NCI-H2227 treated with DMSO at 0.1 percent for 48 hours (cell line): Measurements from ENCODE around the gene CRLF2.
"Not testable (repeated sequence)": the region's sequence is repeated elsewhere in the genome, so short reads cannot be mapped to it uniquely, and the experiment has no call there.

Source experiments
- DNase-seq: peaks from one replicate; lab custom pipeline; 2025; lab: John Stamatoyannopoulos, UW

Gene CRLF2

GRCh38 chrX:1215123-1215823 lies 2.8 kb upstream of the CRLF2 start:
- no peak for DNase-seq

GRCh38 chrX:1213971-1214370 lies 1.5 kb upstream of the CRLF2 start:
- DNase-seq = no peak

DNA sequence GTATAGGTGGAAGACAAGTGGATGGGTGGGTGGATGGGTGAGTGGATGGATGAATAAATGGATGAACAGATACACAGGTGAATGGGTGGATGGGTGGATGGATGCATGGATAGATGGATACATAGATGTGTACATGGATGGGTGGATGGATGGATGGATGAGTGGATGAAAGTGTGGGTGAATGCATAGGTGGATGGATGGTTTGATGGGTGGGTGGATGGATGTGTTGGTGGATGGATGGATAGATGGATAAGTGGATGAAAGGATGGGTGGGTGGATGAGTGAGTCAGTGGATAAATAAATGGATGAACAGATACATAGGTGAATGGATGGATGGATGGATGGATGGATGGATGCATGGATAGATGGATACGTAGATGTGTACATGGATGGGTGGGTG lies 1.6 kb downstream of the CRLF2 start:
- DNase-seq = no peak

DNA sequence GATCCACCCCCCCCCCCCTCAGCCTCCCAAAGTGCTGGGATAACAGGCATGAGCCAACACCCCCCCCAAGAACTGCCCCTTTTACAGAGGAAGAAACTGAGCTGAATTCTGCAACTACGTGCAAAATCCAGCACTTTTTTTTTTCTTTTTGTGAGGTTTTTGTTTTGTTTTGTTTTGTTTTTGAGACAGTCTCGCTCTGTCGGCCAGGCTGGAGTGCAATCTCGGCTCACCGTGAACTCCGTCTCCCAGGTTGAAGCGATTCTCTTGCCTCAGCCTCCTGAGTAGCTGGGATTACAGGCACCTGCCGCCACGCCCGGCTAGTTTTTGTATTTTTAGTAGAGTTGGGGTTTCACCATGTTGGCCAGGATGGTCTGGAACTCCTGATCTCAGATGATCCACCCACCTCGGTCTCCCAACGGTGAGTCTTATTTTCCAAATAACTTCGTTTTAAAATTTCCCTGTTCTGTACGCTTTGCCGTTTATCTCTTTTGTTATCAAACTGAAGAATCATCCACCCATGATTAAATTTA lies 4.9 kb downstream of the CRLF2 start:
- no peak for DNase-seq

DNA sequence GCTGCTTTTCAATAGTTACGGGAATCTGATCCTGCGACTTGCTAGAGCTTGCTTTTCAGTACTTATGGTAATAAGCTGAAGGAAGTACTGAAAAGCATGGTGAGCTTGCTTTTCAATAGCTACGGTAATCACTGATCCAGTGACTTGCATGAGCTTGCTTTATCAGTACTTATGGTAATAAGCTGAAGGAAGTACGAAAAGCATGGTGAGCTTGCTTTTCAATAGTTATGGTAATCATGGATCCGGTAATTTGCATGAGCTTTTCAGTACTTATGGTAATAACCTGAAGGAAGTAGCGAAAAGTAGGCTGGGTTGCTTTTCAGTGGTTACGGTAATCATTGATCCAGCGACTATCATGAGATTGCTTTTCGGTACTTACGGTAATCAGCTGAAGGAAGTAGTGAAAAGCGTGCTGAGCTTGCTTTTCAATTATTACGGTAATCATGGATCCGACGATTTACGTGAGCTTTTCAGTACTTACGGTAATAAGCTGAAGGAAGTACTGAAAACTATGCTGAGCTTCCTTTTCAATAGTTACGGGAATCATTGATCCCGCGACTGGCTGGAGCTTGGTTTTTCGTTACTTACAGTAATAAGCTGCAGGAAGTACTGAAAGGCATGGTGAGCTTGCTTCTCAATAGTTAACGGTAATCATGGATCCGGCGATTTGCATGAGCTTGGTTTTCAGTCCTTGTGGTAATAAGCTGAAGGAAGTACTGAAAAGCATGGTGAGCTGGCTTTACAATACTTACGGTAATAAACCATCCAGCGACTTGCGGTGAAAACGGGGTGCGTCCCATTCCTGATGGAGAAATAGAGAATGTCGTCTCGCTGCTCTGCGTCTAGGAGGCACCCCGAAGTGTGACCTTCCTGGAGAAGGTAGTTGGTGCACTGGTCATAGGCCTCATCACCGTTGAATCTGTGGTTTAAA lies 6.5 kb downstream of the CRLF2 start:
- DNase-seq = no peak

- no peak for DNase-seq
Observed at GRCh38 chrX:1202251-1202650, 10.2 kb downstream of the CRLF2 start.

DNA sequence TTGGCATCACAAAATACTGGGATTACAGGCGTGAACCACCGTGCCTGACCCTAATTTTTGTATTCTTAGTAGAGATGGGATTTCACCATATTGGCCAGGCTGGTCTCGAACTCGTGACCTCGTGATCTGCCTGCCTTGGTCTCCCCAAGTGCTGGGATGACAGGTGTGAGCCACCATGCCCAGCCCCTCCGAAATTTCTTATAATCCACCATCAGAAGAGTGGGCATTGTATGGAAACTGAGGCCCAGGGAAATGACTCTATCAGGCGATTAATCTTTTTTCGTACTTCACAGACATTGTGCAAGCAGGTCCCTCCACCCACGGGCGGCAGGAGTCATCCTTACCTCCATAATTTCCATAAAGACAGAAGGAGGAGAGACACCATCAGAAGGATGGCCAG lies 16.0 kb downstream of the CRLF2 start:
- no peak for DNase-seq

DNA sequence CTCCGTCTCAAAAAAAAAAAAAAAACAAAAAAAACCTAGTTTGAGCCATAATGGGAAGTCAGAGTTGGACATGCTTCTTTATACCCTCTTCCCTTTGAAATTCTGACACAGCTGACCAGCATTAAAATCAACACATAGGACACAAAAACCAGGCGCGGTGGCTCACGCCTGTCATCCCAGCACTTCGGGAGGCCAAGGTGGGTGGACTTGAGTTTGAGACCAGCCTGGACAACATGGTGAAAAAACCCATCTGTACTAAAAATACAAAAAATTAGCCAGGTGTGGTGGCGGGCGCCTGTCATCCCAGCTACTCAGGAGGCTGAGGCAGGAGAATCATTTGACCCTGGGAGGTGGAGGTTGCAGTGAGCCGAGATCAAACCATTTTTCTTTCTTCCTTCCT lies 20.3 kb downstream of the CRLF2 start:
- DNase-seq = not testable (repeated sequence)

GRCh38 chrX:1190596-1191145 lies 21.8 kb downstream of the CRLF2 start:
- no peak for DNase-seq

DNA sequence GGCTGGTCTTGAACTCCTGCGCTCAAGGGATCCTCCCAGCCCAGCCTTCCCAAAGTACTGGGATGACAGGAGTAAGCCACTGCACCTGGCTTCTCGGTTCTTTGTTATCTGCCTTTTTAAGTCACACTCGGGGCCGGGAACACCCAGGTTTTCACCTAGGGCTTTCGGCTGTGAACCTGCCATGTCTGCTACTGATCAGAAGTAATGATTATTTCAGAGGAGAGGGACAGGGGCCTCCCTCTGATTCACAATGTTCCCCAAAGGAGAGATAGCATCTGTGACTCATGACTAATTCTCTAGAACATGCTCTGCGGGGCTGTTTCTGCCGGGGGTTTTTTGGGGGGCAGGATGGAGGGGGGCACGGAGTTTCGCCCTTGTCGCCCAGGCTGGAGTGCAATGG lies 26.9 kb downstream of the CRLF2 start:
- DNase-seq = no peak

GRCh38 chrX:1182211-1182610 lies 30.2 kb downstream of the CRLF2 start:
- no peak for DNase-seq

- not testable (repeated sequence) for DNase-seq
Observed at GRCh38 chrX:1181661-1182060, 30.8 kb downstream of the CRLF2 start.

DNA sequence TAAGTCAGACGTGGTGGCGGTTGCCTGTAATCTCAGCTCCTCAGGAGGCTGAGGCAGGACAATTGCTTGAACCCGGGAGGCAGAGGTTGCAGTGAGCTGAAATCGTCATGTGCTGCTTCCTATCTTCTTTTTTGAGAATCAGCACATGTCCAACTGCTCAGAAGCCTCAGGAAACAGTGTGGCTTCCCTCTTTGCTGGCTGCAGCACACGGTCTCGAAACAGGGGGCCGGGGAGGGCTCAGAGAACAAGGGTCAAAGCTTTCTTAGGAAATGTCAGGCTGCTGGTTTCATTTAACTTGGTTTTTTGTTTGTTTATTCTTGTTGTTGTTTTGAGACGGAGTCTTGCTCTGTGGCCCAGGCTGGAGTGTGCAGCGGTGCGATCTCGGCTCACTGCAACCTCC lies 31.3 kb downstream of the CRLF2 start:
- DNase-seq = no peak

DNA sequence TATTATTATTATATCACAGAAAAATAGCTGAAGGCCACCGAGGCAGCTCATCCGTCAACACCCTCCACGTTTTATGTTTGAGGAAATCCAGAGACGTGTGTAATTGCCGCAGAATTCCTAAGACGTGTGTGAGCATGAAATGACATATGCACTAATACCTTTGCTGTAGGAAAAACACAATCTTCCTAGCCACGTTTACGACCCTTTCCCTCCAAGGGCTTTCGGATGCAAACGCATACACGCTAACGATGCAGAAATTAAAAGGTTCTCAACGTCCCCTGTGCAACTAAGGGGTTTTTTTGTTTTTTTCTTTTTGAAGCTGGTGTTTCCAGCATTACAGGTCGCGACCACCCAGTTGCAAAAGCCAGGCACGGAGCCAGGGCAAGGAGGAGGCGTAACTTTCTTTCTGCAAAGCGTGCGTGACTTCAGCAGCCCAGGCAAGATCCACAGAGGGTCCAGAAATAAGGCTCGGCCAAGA lies 33.8 kb downstream of the CRLF2 start:
- DNase-seq = no peak

DNA sequence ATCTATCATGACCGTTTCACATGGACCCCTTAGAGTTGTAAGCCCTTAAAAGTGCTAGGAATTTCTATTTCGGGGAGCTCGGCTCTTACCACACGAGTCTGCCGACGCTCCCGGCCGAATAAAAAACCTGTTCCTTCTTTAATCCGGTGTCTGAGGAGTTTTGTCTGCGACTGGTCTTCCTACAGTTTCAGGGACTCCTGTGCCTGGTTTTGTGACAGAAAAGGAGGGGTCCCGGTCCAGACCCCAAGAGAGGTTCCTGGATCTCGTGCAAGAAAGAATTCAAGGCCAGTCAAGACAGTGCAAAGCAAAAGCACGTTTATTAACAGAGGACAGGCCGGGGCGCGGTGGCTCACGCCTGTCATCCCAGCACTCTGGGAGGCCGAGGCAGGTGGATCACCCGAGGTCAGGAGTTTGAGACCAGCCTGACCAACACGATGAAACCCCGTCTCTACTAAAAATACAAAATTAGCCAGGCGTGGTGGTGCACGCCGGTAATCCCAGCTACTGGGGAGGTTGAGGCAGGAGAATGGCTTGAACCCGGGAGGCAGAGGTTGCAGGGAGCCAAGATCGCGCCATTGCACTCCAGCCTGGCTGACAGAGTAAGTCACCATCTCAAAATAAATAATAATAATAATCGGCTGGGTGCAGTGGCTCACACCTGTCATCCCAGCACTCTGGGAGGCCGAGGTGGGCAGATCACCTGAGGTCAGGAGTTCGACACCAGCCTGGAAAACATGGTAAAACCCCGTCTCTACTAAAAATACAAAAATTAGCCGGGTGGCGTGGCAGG lies 35.7 kb downstream of the CRLF2 start:
- not testable (repeated sequence) for DNase-seq

DNA sequence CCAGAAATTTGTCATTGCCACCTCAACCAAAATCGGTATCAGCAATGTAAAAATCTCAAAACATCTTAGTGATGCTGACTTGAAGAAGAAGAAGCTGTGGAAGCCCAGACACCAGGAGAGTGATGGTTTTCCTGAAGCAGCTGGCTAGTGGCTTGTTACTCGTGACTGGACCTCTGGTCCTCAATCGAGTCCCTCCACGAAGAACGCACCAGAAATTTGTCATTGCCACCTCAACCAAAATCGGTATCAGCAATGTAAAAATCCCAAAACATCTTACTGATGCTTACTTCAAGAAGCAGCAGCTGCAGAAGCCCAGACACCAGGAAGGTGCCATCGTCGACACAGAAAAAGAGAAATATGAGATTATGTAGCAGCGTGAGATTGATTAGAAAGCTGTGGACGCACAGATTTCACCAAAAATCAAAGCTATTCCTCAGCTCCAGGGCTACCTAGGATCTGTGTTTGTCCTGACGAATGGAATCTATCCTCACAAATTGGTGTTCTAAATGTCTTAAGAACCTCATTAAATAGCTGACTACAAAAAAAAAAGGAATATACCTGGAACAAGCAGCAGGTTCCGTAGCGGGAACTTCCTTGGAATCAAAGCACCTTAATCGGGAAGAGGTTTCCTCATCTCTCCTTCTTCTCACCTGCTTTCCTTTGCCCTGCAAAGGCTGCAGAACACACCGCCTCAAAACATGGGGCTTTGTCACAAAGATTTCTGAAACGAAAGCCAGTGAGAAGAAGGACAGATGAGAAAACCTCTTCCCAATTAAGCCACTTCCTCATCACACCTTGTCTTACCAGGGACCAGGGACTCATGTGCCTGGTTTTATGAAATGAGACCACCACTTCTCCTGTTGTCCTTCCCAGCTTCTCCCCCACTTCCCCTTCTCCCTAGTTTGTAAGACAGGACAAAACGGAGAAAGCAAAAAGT lies 37.6 kb downstream of the CRLF2 start:
- DNase-seq = not testable (repeated sequence)

- not testable (repeated sequence) for DNase-seq
Observed at GRCh38 chrX:1173435-1173834, 39.0 kb downstream of the CRLF2 start.

- DNase-seq = no peak
Observed at GRCh38 chrX:1172496-1172895, 40.0 kb downstream of the CRLF2 start.

DNA sequence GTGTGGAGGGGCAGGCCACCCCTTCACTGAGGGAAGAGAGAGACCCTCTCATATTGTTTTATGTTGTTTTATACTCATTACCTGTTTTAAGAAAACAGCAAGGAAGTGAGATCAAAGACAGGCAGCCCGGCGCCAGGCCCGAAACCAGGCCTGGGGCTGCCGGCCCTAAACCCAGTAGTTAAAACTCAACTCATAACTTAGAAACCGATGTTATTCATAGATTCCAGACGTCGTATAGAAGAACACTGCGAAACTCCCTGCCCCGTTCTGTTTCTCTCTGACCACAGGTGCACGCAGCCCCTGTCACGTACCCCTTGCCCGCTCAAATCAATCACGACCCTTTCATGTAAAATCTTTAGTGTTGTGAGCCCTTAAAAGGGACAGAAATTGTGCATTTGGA lies 40.5 kb downstream of the CRLF2 start:
- not testable (repeated sequence) for DNase-seq

GRCh38 chrX:1170243-1170642 lies 42.2 kb downstream of the CRLF2 start:
- no peak for DNase-seq

DNA sequence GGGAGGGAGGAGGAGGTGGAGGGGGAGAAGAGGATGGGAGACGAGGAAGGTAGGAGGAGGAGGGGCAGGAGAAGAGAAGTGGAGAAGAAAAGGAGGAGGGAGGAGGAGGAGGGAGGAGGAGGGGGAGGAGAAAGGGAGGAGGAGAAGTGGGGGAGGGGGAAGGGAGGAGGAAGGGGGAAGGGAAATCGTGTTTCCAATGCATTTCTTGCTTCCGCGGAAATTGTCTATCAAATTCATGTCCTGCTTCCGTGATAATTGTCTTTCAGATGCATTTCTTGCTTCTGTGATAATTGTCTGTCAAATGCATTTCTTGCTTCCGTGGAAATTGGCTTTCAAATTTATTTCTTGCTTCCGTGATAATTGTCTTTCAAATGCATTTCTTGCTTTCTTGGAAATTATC lies 43.3 kb downstream of the CRLF2 start:
- DNase-seq = no peak
